GM12874 (cell line): ENCODE measurements around the gene BICD1.

Source experiments
- TF ChIP-seq, protein P1 (sequence below): IDR thresholded peaks from 2 replicates; pipeline ENCODE4 v1.5.1; 2011; ENCODE audit warnings: low read depth, mild to moderate bottlenecking, control low read depth, low read length, moderate library complexity; ENCODE audit not compliant: insufficient read depth

The BICD1 gene

DNA sequence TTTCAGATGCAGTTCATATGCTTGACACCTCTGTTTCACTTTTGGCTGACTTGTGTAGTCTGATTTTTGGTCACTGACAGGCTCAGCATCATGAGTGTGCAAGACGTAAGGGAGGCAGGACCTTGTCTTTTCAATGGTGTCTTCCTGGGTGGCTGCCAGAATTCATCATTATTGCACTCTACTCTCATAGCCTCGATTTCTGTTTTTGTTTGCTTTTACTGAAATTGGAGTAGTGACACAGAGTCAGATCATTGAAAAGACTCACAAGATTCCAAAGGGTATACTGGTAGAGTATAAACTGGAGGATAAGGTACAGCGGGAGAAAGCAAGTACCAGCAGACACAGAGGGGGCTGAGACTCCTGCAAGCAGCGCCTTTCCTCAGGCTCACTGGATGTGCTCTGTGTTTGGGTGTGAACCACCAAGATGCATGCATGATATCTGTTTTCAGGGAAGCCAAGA lies 166.4 kb downstream of the BICD1 start:
- TF ChIP-seq, protein P1, sequence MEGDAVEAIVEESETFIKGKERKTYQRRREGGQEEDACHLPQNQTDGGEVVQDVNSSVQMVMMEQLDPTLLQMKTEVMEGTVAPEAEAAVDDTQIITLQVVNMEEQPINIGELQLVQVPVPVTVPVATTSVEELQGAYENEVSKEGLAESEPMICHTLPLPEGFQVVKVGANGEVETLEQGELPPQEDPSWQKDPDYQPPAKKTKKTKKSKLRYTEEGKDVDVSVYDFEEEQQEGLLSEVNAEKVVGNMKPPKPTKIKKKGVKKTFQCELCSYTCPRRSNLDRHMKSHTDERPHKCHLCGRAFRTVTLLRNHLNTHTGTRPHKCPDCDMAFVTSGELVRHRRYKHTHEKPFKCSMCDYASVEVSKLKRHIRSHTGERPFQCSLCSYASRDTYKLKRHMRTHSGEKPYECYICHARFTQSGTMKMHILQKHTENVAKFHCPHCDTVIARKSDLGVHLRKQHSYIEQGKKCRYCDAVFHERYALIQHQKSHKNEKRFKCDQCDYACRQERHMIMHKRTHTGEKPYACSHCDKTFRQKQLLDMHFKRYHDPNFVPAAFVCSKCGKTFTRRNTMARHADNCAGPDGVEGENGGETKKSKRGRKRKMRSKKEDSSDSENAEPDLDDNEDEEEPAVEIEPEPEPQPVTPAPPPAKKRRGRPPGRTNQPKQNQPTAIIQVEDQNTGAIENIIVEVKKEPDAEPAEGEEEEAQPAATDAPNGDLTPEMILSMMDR = no peak

DNA sequence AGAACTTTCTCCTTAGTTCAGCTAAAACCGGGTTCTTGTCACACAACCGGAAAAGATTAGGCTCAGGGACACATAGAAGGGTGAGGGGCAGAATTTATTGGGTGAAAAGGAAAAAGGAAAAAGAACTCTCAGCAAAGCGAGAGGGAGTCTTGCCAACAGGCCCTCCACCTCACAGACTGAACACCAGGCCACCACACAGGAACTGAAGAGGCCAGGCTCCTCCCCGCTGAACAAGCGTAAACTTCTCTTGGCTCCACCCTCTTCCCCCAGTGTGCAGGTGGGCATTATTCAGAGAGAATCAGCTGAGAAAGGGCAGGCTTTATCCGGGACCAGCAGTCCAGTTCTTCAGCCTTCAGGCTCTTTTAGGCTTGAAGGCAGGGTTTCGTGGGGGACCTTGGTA lies 167.1 kb downstream of the BICD1 start:
- TF ChIP-seq, protein P1 = no peak

DNA sequence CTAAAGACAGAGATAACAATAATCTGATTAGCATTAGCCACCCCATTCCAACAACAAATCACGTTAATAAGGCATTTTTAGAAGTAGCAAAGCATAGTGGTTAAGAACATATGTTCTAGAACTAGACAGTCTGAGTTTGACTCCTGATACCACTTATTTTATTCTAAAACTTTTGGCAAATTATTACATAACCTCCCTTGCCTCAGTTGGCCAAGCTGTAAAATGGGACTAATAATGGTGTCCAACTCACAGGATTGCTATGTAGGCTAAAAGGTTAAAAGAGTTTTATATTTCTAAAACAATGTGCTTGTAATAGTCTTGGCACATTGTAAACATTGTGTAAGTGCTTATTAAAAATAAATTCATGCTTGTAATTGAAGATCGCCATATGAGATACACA lies 168.0 kb downstream of the BICD1 start:
- TF ChIP-seq, protein P1 = no peak

DNA sequence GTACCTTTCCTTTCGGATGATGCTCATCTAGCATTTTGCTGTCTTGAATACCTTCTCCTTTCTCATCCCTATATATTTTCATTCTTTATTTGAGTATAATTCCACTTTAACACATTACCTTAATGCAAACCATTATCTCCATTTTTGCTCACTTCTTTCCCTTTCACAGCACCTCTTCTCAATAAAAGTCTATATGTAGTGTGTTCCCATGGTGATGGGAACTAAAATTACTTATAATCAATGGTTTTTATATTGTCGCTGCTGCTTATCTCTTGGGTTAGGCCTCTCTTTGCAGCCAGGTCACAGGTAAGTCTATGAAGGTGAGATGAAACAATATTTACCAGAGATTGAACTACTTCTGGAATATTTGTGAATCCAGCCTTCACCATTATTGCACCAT lies 171.1 kb downstream of the BICD1 start:
- TF ChIP-seq, protein P1 = no peak

DNA sequence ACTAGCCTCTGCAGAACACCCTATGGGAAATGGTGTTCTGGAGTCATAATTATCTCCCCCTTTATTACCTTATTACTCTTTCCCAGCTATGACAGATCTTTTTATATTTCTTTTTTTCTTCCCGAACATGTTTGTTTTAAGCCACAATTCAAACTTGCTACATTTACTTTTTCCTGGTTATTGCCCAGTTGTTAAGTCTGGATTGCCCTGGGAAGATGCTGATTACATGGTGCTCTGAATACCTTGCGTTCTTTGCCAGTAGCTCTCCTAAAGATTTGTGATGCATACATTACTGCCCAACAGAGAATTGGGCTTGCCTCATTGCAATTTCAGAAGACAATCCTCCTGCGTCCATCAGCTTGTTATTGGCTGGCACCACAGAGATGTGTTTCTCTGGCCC lies 174.5 kb downstream of the BICD1 start:
- TF ChIP-seq, protein P1 = no peak

DNA sequence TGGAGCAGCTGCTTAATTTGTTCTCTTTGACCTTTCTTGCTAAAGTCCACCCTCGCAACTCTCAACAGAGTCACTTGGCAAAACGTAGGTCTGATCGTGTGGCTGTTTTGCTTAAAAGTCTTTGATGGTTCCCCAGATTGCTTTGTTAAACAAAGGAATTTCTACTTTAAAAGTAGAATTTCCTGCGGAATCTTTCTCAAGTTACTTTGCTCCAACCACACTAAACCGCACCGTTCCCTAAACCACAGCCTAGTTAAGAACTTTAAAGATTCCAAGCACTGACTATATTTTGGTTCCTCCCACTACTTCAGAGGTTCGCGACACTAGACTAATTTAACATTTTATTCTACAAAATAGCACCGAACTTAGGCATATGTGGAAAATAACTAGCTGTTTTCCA lies 177.9 kb downstream of the BICD1 start:
- TF ChIP-seq, protein P1 = no peak

DNA sequence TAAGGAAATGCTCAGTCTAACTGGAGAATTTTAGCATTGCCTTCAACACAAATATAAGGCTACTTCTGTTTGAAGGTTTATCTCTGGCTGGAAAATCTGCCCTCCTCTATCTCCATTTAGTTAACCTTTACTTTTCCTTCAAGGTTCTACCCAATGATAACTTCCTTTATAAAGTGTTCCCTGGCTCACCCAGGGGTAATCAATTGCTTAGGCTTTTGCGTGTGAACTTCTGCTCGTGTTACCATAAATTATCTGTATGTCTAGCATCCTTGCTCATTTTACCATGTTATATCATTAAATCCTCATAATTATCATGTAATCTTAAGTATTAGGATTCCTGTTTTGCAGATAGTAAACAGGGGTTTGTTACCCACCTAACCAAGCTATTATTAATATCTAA lies 178.4 kb downstream of the BICD1 start:
- TF ChIP-seq, protein P1 = no peak

DNA sequence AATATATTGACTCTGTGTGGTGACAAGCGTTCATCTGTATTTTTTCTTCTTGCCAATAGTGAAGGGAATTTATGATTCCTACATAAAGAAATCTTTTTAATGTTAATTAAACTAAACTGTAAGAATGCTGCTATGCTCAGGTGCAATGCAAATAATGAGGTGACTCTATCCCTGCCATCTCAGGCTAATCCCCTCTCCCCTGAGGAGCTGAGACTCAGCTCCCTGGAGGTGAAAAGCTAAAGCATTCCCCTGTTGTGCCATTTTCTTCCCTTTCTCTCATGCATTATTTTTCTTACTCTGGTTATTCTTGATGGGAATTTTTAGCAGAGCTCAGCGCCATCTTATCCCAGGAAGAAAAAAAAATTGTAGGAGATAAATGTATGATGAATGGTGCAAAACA lies 178.8 kb downstream of the BICD1 start:
- TF ChIP-seq, protein P1 = no peak
